Measurements from ENCODE around the gene GRIK4. TPM values are rescaled to one million over a fixed set of nuclear protein-coding genes. Genes with fewer than 3 reads are reported as not detected.

Gene GRIK4
- total and polyA plus RNA-seq, 12 donors: 0.33 to 4.8 (median 3.0) TPM

GRCh38 chr11:120565466-120566155 lies 54.1 kb downstream of the GRIK4 start:
- peak overlapping the region in 1 of 5 donors; percentile 71 for H3K27ac ChIP-seq
- H3K36me3 ChIP-seq (replicated peaks in 1 of 2): no peaks in the 10 kb centered on the region
- no peaks in the 10 kb centered on the region for H3K9me3 ChIP-seq (replicated peaks in 1 of 3)
- H3K4me1 ChIP-seq (replicated peaks in 1 of 2): peaks cover 14 to 18% of the 10 kb centered on the region in 2 donors
- H3K27me3 ChIP-seq: no peaks in the 10 kb centered on the region
- H3K4me3 ChIP-seq: peak overlapping the region in 1 of 4 donors; percentile 53
- WGBS, 4 donors: 85 to 94% (median 85%) methylated on average over 14 of the region's 14 CpGs
- TF ChIP-seq POLR2A (IDR thresholded peaks at IDR 0.05): no peak
- no peak for TF ChIP-seq CTCF (IDR thresholded peaks at IDR 0.05)
- intact Hi-C loops (cut with DNase I): no loop called here
- peak in 1 of 7 donors; percentile 23 for DNase-seq

DNA sequence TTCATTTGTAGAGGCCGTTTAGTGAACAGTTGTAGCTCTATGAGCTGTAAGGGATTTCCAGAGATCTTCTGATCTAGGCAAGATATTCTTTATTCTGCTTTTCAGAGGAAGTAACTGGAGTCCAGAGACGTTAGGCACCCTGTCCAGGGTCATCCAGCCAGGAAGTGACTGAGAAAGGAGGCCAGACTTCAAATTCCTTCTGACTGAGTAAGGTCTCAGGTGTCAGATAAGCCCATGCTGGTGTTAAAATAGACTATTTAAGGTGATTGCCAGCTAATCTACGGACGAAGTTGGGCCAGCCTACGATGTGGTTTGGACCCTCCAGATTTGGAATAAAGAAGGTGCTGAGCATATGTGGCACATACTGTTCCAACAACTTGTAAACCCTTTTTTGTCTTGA lies 54.6 kb downstream of the GRIK4 start:
- Histone ChIP-seq H3K4me1 (replicated peaks in 1 of 2) (peaks cover 14 to 18% of the 10 kb centered on the region in 2 donors), H3K36me3 (replicated peaks in 1 of 2) (no peaks in the 10 kb centered on the region), H3K4me3 (no peak overlapping the region), H3K27ac (no peak overlapping the region), H3K9me3 (replicated peaks in 1 of 3) (no peaks in the 10 kb centered on the region), H3K27me3 (no peaks in the 10 kb centered on the region)
- WGBS, 4 donors: 52 to 73% (median 70%) methylated on average over 5 of the region's 5 CpGs
- peak in 1 of 7 donors; percentile 38 for DNase-seq
- intact Hi-C loops (cut with DNase I): no loop called here
- TF ChIP-seq POLR2A (IDR thresholded peaks at IDR 0.05) (no peak), CTCF (IDR thresholded peaks at IDR 0.05) (no peak)

- no peak for TF ChIP-seq CTCF (IDR thresholded peaks at IDR 0.05)
- no peak for TF ChIP-seq POLR2A (IDR thresholded peaks at IDR 0.05)
- Histone ChIP-seq H3K4me3 (no peak overlapping the region), H3K27me3 (no peaks in the 10 kb centered on the region), H3K4me1 (replicated peaks in 1 of 2) (peaks cover 14 to 18% of the 10 kb centered on the region in 2 donors), H3K9me3 (replicated peaks in 1 of 3) (no peaks in the 10 kb centered on the region), H3K36me3 (replicated peaks in 1 of 2) (no peaks in the 10 kb centered on the region), H3K27ac (no peak overlapping the region)
- WGBS, 4 donors: 83 to 92% (median 88%) methylated on average over 8 of the region's 8 CpGs
- DNase-seq: no peak
- intact Hi-C loops (cut with DNase I): no loop called here
These were observed 57.2 kb downstream of the GRIK4 start for GRCh38 chr11:120568572-120569307.

DNA sequence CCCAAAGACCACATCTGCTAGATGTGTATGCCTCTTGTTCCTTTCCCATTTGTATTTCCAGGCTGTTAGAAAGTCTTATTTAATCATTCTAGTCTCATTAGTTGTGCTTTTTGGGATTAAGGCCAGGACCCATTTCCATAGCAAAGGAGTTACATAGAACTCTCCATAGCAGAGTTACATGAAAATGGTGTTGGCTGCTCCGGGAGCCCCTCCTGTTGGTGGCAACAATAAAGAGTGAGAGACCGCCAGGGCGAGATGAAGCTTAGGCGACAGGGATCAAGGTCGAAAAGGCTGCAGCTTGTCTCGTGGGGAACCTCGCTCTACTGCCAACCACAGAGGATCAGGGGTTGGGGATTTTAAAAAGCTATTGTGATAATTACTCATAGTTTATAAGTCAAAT lies 58.3 kb downstream of the GRIK4 start:
- H3K27ac ChIP-seq: no peak overlapping the region
- H3K27me3 ChIP-seq: no peaks in the 10 kb centered on the region
- WGBS, 4 donors: 69 to 84% (median 71%) methylated on average over 7 of the region's 7 CpGs
- H3K4me1 ChIP-seq (replicated peaks in 1 of 2): peaks cover 6 to 11% of the 10 kb centered on the region in 2 donors
- H3K4me3 ChIP-seq: no peak overlapping the region
- intact Hi-C loops (cut with DNase I): no loop called here
- no peak for DNase-seq
- TF ChIP-seq POLR2A (IDR thresholded peaks at IDR 0.05): no peak
- TF ChIP-seq CTCF (IDR thresholded peaks at IDR 0.05): no peak
- no peaks in the 10 kb centered on the region for H3K36me3 ChIP-seq (replicated peaks in 1 of 2)
- H3K9me3 ChIP-seq (replicated peaks in 1 of 3): no peaks in the 10 kb centered on the region
